ENCODE data around the gene LHX8. TPM values are rescaled to one million over a fixed set of nuclear protein-coding genes. Genes with fewer than 3 reads are reported as not detected.
"Not testable (repeated sequence)": the region's sequence is repeated elsewhere in the genome, so short reads cannot be mapped to it uniquely, and the experiment has no call there.

Gene LHX8
- not detected for total RNA-seq
- long read RNA-seq, result 0 reads

DNA sequence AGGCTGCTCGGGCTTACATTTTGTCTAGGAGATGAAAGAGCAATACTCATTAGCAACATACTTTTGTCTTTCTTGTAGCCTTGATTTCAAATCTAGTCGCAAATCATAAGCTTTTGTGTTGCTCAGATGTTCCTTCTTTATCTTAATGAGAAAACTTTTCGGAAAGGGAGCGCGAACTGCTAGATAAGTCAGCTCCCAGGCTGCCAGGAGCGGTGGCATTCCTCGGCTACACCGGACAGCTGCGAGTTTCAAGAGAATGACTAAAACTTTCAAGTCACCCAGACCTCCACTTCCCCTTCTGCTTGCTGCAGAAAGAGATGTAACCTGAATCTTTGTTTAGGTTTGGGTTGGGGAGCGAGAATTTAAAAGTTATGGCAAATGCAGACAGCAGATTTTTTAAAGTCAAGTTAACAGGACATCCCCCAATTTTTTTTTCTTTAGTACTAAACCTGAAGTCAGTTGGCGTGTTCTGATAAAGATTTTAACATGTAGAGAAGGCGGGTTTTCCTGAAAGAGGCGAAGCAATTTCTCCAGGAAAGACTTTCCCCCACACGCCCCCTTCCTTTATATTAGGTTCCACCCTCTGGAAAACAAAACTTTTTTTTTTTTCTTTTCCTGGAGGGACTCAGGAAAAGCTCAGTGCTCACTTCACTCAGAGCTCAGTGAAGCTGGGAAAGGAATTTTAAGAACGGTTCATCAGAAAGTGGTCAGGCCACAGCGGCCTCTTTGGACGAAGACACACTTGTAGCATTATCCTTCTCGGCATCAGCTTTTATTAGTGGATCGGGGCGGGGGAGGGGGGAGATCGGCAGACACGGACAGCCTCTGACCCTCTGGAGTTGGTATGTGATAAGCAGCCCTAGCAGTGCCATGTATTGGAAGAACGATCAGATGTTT is at the start of gene LHX8:
LHX8 (plus strand) TSS at position 639 of the 897 bp plus-strand sequence. CDS start 2,227 bp downstream, outside the sequence.
- ATAC-seq (no peak), DNase-seq (no peak)
- intact Hi-C loops (cut with DNase I, micrococcal nuclease), result no loop called here

- ATAC-seq, result no peak
- DNase-seq, result no peak
- intact Hi-C loops (cut with DNase I, micrococcal nuclease), result no loop called here
These were observed 48.3 kb upstream of the LHX8 start for GRCh38 chr1:75085931-75086330.

GRCh38 chr1:75087278-75087677 is 46.9 kb upstream of the LHX8 start:
- DNase-seq (no peak), ATAC-seq (no peak)
- intact Hi-C loops (cut with DNase I, micrococcal nuclease), result no loop called here

GRCh38 chr1:75092141-75092540 is 42.0 kb upstream of the LHX8 start:
- ATAC-seq (no peak), DNase-seq (no peak)
- intact Hi-C loops (cut with DNase I, micrococcal nuclease), result no loop called here

DNA sequence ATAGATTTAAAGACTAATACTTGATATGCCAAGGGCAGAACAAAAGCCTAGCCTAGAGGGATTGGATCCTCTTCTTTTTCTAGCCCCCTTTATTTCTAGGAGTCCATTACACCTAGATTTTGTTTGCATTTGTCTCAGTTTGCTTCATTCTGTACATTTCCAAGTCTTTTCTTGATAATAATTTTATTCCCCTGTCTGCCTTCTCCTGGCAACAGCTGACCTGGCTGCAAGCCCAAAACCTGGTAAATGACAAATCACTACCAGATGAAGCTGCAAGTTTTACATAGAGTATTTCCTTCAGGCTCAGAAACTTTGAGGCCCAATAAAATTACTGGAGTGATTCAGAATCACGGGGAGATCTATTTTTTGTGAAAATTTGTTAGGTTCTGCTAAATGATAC is 36.5 kb upstream of the LHX8 start:
- ATAC-seq, result no peak
- DNase-seq, result no peak
- intact Hi-C loops (cut with DNase I, micrococcal nuclease), result no loop called here

- intact Hi-C loops (cut with DNase I, micrococcal nuclease), result no loop called here
- ATAC-seq (no peak), DNase-seq (no peak)
These were observed 34.6 kb upstream of the LHX8 start for GRCh38 chr1:75099581-75099980.

- ATAC-seq, result no peak
- intact Hi-C loops (cut with DNase I, micrococcal nuclease), result no loop called here
- no peak for DNase-seq
These were observed 33.6 kb upstream of the LHX8 start for GRCh38 chr1:75100481-75101092.

DNA sequence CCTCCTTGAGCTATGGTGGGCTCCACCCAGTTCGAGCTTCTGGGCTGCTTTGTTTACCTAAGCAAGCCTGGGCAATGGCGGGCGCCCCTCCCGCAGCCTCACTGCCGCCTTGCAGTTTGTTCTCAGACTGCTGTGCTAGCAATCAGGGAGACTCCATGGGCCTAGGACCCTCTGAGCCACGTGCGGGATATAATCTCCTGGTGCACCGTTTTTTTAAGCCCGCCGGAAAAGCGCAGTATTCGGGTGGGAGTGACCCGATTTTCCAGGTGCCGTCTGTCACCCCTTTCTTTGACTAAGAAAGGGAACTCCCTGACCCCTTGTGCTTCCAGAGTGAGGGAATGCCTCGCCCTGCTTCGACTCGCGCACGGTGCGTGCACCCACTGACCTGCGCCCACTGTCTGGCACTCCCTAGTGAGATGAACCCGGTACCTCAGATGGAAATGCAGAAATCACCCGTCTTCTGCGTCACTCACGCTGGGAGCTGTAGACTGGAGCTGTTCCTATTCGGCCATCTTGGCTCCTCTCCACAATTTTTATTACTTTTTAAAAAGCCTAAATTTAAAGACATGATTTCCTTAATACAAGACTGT is 21.7 kb upstream of the LHX8 start:
- ATAC-seq; intact Hi-C loops (cut with DNase I, micrococcal nuclease): not testable (repeated sequence)

DNA sequence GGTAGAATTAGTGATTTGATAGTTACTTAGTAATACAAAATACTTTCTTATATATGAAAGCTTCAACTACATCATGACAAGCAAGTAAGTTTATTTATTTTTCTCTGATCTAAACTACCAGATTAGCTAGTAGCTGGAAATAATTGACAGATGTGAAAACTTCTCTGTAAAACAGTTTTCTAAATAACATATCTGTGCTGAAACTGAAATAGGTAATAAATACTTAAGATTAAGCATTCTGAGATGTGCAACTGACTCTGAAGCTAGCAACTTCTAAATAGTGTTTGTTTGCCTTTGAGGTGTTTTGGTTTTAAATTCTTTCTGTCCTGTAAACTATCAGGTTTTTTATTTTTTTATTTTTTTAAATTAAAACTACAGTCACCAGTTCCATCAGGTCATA is 18.5 kb upstream of the LHX8 start:
- intact Hi-C loops (cut with DNase I, micrococcal nuclease), result no loop called here
- ATAC-seq (no peak), DNase-seq (no peak)

More for the DNA sequence above, 21.7 kb upstream of the LHX8 start:
- not testable (repeated sequence) for DNase-seq

GRCh38 chr1:75123756-75124155 is 10.4 kb upstream of the LHX8 start:
- ATAC-seq (no peak), DNase-seq (no peak)
- intact Hi-C loops (cut with DNase I, micrococcal nuclease), result no loop called here

GRCh38 chr1:75124510-75124909 is 9.7 kb upstream of the LHX8 start:
- DNase-seq (no peak), ATAC-seq (no peak)
- intact Hi-C loops (cut with DNase I, micrococcal nuclease), result no loop called here

DNA sequence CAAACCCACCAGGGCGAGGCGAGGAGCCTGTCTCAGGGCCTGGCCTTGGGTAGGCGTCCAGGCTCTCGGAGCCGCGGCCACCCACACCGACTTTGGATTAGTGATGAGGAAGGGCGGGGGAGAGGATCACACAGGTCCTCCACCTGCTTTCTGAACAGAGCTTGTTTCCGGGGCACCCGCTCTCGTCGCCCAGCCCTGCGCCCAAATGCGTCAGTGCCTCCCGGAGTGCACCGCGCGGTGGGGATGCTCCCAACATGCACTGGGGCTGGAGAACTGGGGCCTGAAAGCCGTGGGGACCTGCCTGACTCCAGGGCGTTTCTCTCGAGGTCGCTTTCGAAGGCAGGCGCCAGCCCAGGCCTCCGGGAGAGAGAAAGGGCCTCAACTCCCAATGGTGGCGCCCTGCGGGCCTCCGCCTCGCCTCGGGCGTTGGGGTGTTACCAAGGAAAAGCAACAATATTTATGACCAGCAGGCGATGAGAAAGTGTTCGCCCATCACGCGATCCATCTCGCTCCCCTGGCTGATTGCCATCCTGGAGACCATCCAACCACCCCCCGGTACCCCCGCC is 8.9 kb upstream of the LHX8 start:
- ATAC-seq, result no peak
- intact Hi-C loops (cut with DNase I, micrococcal nuclease), result no loop called here

DNA sequence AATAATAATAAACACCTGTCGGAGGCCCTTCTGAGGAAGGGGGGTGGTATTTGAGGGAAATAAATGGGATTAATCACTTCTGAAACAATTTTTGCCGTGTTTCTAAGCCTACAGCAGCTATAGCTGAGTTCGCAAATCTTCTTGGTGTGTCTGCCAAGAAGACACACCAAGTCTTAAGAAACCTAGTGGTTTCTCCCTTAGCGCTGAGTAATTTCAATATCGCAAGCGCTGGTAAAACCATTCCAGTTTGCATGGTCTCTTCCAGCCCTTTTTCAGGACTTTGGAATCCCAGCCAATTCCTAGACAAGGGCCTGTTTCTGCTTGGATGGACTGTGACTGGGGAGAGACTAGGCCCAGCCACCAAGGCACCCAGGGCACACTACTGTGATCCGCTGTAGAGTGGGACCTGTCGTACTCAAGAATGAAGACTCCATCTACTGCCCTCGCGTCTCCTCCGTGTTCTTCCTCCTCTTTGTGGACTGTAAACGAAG is 7.5 kb upstream of the LHX8 start:
- DNase-seq (no peak), ATAC-seq (no peak)
- intact Hi-C loops (cut with DNase I, micrococcal nuclease), result no loop called here

More for the DNA sequence above, 8.9 kb upstream of the LHX8 start:
- no peak for DNase-seq

DNA sequence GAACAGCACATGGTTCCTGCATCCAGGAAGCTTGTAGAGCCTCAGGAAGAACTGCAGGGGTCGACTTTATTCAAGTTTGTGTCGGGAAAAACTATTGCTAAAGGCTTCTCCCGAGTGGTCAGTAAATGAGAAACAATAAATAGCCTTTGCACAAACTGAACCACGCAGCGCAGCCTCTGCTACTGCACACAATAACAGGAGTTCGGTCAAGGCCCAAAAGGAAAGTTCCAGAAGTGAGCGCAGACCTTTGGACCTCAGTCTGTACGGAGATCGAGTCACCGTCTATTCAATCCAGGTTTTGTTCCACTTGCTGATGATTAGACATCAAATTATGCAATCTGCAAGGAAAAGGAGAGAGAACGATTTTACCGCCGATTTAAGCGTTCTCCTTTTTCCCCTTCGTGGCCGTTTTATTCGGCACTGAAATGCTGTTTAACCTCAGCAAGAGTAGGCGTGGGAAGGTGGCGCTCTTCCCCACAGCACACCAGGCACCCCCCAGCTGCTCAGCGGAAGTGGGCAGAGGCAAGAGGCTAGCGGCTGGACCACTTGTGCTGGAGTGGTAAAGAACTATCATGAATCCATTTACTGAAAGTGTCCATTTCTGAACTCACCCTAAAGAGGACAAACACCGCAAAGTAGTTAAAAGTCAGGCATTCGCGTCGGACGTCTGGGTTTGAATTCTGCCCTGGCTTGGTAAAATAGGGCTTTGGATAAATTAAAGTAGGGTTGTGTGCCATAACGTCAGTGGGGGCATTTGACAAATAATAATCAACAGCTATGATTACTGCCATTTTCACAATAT is 6.1 kb upstream of the LHX8 start:
- DNase-seq, result no peak
- no peak for ATAC-seq
- intact Hi-C loops (cut with DNase I, micrococcal nuclease), result no loop called here

- DNase-seq (no peak), ATAC-seq (no peak)
- intact Hi-C loops (cut with DNase I, micrococcal nuclease), result no loop called here
These were observed 4.6 kb upstream of the LHX8 start for GRCh38 chr1:75129660-75129982.

DNA sequence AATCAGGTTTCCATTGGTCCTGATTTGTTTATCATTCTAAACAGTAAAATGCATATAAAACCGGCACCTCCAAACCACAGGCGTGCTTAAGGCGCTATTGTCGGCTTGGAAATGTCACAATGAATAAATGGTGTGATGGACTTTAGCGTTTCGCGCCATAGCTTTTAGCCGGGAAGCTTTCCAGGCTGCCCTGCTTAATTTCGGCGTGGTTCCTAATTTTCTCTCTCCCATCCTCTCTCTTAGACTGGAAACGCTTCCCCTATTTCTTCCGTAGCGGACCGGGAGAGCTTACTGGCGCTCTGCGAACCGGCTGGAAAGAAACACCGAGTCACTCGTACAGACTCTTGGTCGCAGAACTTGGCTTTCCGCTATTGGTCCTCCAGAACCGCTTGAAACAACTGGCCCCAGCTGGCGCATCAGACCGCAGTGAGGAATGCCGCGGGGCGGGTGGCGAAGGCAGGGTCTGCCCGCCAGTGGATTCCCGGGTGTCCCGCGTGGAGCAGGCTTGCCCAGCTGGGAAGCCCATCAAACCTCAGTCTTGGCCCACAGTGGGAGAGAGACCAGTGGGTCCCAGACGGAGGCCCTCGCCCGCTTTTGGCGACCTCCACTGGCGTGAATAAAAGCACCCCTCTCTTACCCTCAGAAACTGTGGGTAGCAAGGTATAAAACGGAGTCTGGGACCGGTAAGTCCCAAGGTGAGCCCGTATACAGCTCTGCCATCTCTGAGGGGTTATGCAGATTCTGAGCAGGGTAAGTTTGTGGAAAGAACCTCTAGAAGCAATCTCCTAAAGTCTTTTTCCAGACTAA is 4.0 kb upstream of the LHX8 start:
- ATAC-seq (no peak), DNase-seq (no peak)
- intact Hi-C loops (cut with DNase I, micrococcal nuclease), result no loop called here

DNA sequence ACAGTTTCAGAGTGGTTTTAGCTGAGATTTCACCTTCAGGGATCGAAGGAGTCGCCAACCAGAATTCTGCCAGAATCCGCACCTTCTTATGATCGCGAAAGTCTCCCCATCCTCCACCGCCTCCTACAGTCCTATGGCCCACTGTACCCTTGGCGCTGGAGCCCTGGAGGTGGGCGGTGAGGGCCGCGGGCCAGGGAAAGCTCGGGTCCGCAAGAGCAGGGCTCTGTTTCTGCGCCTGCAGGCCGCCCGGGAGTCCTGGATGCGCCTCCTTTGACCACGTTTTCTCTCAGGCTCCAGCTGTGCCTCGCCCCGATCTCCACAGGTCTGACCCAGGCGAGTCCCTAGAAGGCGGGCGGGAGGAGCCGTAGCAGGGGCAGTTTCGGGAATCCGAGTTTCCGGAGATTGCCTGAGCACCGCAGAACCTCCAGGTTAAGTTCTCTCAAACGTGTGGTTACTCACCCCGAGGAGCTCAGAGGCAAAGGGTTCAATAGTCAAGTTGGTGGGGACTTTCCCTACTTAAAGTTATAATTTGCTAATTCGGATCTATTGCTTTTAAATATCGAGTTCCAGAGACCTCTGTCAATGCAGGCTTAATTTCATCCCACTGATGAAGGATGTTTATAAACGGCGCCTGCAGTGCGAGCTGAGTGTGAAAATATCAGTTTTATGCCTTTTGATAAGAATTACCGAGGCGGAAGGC is 3.2 kb upstream of the LHX8 start:
- intact Hi-C loops (cut with DNase I, micrococcal nuclease), result no loop called here
- ATAC-seq (no peak), DNase-seq (no peak)
